GM19463 (cell line): Measurements from ENCODE around the gene BTBD3.

Experiments used
- ATAC-seq: cut with Tn5 transposase; IDR thresholded peaks from one replicate; pipeline ENCODE4 v1.9.1; 2021; ENCODE audit warnings: mild to moderate bottlenecking, moderate library complexity; ENCODE audit not compliant: unreplicated experiment

The BTBD3 gene

GRCh38 chr20:11965602-11966001 lies 47.9 kb downstream of the BTBD3 start:
- no peak for ATAC-seq

- no peak for ATAC-seq
These were observed 48.5 kb downstream of the BTBD3 start for GRCh38 chr20:11966186-11966585.

- no peak for ATAC-seq
These were observed 52.6 kb downstream of the BTBD3 start for GRCh38 chr20:11970243-11970836.

GRCh38 chr20:11972478-11972877 lies 54.8 kb downstream of the BTBD3 start:
- no peak for ATAC-seq
